NAMALWA (cell line): ENCODE data around the gene RAB35.

ENCODE experiments used
- DNase-seq: peaks from one replicate; pipeline ENCODE4 v3.0.0-alpha.2; 2015; ENCODE audit warnings: low spot score

Gene RAB35

DNA sequence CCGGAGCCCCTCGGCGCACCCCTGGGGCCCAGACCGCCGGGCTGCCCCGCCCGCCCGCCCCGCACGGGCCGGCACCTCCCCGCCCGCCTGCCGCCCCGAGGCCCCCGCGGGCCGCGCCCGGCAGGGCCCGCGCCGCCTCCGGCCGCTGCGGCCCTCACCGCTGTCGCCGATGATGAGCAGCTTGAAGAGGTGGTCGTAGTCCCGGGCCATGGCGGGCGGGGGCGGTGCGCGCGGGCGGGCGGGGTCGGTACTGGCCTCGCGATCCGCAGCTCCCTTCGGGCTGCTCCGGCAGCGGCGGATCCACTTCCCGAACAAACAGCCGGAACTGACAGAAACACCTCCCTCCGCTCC lies at the start of gene RAB35:
RAB35 (minus strand) TSS at position 313 of the 351 bp plus-strand sequence; CDS start at position 210, 103 bp downstream.
- no peak for DNase-seq

DNA sequence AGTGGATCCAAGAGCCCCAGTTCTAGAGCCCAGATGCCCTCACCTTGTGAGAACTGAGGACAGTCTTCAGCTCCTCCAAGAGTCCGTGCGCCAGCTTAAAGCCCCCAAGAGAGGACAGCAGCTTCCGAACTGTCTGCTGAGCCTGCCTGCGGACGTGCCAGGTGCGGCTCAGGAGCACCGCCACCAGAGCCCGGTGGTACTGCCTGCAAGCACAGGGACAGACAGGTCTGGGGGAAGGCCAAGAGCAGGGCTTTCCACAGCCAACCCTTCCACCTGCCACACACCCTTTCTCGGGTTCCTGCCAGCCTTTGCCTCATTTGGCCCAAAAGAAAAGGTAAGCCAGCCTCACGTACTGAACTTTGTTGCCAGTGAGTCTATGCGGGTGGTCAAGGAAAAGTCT lies 47.7 kb upstream of the RAB35 start:
- no peak for DNase-seq

DNA sequence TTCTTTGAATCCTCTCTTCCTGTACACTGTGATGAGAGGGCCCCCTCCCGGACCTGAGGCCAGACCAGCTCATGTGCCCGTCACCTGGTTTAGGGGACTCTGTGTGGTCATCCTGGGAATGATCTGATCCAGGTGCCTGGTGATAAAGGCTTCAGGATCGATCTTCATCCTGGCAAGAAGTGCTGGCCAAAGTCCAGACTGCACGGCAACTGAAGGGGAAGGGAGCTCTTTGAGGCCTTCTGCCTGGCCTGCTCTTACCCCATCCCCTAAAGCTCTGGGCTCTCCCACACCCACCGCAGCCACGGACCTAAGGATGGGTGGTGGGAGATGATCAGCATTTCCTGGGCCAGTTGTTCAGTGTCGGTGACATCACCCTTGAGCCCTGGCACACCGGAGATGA lies 46.2 kb upstream of the RAB35 start:
- no peak for DNase-seq

DNA sequence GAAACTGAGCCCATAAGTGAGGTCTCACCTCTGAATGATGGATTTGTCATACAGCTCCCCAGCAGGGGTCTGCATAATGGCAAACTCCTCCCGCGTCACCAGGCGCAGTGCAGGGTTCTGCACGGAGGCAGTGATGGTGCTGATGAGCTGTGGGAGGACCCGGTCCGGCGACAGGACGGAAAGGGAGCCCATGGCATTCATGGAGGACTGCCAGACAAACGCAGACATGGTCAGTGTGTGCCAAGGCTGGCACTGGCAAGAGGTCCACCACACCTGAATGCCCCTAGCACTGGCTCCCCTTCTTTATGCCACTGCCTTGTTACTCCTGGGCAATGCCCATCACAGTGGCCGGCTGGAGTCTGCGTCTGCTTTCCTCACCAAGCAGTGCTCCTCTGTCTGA lies 45.3 kb upstream of the RAB35 start:
- no peak for DNase-seq

DNA sequence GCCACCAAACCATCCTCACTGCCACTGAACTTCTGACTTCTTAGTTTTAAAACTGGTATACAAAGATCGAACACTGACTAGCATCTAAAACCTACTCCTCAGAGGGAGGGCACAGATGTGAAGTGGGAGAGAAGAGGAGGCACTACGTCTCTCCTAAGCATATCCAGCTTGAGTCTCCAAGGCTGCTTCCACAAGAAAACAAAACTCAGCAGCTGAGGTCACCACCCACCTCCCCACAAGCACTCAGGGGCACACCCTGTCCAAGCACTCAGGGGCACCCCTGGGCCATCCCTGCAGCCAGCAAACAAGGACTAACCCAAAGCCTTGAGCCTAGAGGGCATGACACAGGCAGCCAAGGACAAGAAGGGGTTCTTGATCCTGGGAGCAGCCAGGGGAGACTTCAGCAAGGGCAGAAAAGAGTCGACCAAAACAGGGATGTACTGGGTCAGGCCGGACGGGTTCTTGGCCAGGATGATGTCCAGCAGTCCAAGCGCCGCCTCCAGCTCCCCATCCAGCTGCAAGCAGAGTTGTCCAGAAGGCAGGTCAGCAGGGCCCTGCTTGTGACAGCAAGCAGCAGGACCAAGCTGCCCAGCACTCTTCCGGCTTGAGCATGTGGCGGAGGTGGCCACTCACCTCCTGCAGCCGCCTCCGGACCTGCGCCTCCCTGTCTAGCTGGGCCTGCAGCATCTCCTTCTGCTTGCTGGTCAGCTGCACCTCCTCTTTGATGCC lies 43.1 kb upstream of the RAB35 start:
- DNase-seq: no peak

DNA sequence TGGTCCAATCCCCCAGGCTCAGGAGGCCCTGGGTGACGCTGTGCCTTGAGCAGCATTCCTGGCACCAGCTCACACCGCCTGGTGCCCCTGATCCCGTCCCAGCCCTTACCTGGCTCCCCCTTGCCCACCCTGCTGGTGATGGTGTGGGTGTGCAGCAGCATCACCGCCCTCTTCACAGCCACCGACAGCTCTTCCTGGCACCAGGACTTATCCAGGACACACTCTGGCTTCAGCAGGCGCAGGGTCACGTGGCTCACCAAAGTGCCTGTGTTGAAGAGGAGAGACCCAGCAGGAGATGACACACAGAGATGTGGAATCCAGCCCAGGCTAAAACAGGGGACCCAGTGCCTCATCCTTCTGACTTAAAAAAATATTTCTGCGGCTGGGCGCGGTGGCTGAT lies 41.8 kb upstream of the RAB35 start:
- no peak for DNase-seq

DNA sequence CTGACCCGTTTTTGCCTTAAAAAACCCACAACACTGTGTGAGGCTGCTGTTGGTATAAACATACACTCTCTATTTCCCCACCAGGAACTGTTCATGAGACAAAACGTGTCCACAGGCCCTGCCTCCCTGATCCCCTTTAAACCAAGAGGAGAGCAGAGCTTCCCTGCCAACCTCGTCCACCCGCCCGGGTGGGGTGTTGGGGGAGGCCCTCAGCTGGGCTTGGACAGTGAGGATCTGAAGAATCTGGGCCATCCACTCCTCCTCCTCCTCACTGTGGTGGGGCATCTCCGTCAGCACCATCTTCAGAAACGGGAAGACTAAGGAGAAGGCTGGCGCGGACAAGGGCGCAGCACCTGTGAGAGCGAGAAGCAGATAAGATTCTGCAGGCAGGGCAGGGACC lies 41.1 kb upstream of the RAB35 start:
- no peak for DNase-seq

DNA sequence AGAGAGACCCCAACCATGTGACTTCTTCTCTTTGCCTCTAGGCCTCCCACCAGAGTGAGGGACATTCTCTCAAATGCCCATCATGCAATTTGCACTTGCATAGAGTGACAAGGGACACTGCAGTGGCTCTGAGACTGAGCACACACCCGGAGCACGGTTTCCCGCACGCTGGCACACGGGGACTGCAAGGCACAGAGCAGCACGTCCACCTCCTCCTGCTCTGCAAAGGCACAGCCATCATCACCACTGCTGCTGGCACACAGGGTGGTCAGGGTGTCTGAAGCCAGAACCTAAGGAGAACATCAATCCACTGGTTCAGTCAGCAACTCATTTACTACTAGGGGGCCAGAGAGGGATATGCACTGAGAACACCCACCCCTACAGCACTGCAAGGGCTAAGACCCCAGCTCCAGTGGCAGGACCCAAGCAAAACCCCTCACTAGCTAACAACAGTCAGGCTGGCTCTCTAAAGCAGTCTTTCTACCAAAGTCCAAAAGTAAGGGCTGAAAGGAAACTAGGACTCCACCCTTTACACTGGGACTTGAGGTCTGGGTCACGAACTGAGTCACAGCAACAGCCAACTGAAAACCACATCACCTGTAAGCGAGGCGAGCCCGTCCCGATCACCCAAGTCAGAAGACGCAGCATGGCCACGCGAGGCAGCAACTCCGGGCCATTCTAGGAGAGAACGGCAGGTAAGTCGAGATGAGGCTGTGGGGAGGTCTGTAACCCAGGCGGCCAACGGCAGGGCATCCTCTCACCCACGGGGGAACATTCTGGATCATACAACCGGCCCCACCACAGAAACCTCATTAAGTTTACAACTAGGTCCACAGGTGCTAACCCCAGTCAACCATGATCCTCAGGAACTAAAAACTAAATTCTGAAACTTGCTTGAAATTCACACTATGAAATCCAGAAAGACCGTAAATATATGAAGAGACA lies 40.0 kb upstream of the RAB35 start:
- DNase-seq: no peak

DNA sequence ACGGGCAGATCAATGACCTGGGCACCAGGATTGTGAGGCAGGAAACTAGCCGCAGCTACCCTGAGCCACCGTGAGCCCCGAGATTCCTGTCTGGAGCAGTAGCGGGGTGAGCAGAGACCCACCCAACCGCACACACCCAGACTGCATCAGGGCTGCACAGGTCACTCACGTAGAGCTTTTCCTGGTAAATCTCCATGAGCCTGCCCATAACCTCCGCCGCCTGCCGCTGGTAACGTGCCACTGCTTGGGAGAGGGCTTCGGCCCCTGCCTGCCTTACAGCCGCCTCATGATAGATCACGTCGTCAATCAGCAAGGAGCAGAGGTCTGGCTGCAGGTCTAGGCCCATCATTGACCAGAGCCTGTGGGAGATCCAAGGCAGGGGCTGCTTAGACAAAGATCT lies 38.5 kb upstream of the RAB35 start:
- DNase-seq: no peak

DNA sequence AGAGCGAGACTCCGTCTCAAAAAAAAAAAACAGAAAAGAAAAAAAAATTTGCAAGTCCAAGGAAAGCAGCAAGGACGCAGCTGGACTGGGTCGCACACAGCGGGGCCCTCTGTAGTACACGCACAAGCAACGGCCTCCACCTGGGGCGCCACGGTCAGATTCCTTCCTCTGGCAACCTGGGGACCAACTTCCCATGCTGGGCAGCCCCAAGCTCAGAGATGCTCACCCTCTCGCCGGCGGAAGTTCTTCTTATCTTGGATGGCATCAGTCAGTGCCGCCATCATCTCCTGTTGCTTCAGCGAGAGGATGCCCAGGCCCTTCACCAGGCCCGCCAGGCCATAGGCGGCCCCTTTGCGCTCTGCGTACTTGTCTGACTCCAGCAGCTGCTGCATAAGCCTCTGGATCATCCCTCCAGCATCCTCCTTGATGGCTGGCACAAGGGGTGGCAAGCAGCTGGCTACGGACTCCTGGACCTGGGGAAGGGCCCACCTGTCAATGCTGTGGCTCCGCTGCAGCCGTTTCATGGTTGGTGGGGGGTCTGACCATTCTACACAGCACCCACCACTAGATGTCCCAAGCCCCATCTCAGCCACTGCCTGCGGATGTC lies 34.5 kb upstream of the RAB35 start:
- no peak for DNase-seq

DNA sequence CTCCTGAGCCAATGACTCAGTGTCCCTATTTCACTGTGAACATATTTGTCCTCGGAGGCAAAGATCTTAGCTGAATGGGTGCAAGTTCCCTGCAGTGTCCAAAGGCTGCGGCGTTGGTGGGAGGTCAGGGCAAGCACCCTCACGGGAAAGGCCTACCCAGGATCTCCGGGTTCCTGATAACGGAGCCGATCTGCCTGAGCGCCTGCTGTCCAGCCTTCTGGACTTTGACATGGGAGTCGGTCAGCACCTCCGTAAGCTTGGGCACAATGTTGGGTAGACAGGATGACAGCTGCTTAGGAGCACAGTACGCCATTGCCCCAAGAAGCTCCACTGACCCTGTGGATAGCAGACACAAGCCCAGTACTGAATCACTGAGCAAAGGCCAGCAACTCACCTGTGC lies 31.5 kb upstream of the RAB35 start:
- DNase-seq: no peak

DNA sequence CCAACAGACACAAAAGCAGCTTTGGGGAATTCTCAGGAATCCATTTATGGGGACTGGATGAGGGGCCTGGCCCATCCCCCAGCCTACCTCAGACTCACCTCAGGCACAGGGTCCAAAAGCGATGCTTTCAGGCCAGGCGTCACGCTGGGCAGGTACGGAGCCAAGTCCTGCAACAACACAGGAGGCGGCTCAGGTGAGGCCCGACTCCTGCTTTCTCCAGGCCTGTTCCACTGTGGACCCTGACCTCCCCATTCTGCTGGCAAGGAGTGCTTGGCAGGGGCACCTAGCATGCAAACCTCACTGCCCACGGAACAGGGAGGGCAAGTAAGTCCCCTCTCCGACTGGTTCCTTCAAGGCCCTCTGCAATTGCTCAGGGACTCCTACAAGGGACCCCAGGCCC lies 28.6 kb upstream of the RAB35 start:
- no peak for DNase-seq

DNA sequence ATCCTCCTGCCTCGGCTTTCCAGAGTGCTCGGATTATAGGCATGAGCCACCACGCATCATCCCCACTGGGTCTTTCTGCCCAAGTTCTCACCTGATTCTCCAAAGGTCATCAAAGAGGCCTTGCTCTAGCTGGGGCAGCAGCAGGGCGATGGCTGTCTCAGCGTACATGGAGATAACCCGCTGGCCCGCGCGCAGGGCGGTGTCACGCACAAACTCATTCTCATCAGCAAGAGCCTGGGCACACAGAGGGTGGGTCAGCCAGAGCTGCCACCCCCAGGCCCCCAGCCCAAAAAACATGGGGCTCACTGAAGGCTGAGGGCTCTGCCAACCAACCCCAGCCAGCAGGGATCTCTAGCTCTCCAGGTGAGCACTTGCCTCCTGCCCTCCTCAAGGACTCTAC lies 27.7 kb upstream of the RAB35 start:
- no peak for DNase-seq

DNA sequence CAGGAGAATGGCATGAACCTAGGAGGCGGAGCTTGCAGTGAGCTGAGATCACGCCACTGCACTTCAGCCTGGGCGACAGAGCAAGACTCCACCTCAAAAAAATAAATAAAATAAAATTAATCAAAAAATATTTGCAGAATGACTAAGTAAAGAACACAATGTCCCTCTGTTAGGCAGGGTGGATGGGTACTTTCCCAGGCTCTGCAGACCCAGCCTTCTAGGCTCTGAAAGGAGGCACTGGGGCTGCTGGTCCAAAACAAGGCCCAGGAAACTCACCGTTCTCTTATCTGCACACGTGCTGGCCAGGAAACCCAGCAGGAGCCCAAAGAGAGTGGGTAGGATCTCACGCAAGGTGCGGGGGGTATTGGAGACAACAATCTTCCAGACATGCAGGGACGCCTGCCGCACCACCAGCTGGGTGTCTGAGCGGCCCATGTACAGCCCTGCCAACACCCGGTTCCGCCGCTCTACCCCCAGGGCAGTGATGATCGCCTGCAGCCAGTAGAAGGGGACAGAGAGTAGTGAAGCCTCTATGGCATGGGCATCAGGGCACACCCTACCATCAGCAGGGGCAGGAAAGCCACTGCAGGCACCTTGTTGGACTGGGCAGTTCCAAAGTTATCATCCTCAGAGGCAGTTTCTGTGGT lies 25.8 kb upstream of the RAB35 start:
- DNase-seq: no peak

DNA sequence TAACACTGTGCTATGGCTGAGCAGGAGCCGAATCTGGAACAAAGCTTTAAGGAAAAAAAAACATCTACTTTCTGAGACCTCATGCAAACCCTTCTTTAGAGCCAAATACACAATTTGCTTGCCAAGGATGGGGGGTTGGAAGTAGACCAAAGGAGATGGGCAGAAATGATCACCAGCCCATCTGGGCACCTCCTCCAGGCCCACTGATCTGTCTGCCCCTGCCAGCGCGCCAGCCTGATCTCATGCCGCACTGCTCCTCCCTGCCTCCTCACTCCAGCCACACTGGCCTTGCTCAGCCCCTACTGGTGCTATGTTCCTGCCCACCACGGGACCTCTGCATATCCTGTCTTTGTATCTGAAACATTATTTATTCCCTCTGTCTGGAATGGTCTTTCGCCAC lies 24.8 kb upstream of the RAB35 start:
- no peak for DNase-seq

DNA sequence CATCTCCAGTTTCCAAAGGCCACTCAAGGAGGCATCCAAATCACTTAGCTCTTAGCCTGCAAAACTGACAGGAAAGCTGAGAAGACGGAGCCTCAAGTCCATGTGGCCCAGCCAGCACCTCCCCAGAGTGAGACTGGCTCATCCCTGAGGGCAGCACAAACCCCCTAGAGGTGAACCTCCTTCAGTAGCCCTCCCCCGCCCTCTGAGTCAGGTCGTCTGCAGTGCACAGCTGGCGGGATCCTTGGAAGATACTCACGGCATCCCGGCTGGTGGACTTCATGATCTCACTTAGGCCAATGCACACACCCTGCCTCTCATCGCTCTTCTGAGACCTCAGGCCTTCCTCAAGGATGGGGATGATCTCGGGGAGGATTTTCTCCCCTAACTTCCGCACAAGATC lies 24.1 kb upstream of the RAB35 start:
- no peak for DNase-seq

DNA sequence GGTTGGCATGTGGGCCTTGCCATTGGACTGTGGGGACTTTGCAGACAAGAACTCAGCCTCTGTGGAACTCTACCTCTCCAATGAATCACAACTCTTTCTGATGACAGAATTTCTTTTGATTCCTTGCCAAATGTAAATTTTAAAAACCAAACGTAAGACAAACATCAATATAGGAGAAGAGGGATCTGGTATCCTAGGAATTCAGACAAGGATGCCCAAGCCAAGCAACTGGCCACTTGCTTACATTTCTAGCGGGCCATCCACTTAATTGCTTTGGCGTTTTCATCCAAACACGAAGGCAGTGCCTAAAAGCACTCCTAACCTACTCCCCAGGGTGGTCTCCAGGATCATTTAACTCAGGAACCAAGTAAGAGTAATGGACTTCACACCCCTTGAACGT lies 23.4 kb upstream of the RAB35 start:
- DNase-seq: no peak

DNA sequence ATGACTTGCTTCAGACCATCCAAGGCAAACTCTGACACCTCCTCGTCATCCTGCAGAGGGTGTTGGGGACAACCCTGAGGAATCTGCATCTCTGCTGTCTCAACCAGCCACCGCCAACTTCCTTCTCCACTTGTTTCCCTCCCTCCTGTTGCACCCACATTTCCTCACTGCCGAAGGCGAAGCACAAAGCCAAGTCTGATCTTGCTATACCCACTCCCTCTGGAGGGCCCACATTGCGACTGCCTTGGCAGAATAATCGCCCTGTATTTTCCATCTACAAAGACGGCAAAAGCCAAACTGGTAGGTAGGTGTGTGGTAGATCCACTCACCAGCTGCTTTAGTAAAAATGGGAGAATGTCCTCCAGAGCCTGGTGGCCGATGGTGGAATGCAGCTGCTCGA lies 21.8 kb upstream of the RAB35 start:
- DNase-seq: no peak

DNA sequence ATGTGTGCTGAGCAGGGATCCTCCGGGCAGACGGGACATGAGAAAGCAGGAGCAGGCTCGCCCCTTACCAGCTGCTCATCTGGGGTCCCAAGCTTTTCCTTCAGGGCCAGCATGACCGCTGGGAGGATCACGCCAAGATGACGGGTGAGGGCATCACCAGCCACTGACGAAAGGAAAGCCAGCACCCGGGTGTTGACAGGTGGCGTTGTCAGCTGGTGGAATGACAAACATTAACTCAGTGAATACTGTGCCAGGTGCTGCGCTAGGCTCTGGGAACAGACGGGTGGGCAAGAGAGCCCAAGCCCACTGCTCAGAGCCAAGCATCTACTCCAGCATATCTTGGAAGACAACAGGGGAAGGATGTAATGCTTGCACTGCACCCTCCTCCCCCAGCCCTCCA lies 21.3 kb upstream of the RAB35 start:
- DNase-seq: no peak

DNA sequence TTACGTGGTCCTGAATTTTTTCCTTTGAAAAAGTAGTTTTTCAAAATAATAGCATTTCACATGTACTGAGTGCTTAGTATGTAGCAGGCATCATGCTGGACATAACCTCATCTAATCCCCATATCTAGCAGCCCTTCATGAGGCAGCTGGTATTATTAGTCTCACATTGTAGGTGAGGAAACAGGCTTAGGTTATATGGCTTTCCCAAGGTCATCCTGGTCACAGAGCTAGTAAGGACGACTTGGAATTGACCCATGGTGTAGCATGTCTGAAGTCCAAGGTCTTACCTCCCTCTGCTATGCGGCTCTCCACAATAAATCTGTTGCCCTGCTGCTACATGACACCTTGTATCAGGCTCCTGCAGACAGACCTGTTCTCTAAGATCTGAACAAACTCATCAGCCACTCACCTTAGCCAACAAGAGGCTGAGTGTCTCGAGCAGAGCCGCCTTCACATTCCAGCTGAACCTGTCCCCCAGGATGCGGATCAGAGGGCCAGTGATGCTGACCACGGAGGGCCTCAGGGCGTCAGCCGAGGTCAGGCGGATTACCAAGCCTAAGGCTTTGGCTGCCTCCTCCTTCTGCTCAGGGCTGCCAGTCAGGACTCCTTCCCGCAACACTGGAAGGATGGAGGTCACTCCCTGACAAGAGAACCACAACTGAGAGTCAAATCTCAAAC lies 19.7 kb upstream of the RAB35 start:
- no peak for DNase-seq

DNA sequence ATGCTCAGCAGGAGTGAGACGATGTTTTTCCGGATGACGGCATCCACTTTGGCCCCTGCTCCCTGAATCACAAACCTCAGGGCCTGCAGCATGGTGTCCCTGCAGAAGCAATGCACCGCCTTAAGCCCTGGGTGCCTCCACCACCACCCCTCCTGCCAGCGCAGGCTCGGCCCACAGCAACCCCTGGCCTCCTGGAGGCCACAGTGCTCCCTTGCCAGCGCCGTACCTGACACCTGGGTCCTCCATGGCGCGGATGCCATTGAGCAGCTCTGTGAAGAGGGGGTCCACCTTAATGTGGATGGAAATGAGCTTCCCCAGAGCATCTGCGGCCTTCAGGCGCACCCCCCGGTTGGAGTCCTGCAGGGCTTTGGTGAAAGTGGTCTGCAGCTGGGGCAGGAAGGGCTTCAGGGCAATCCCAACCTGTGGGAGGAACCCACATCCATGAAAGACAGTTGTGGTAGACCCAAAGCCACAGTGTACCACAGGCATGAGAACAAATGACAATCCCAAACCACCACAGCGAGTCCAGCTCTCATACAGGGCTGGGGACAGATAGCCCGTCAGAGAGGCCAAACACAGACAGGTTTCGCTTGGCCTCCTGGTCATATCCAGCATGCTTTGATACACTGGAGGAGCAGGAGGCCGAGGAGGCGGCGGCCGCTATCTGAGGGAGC lies 17.9 kb upstream of the RAB35 start:
- DNase-seq: no peak
